Spinal cord (tissue), 10 donors: ENCODE results near the gene CEMP1. TPM values are rescaled to one million over a fixed set of nuclear protein-coding genes. Genes with fewer than 3 reads are reported as not detected.
"Not testable (repeated sequence)": the region's sequence is repeated elsewhere in the genome, so short reads cannot be mapped to it uniquely, and the experiment has no call there.

Source experiments
- DNase-seq, 6 donors: peaks; one replicate each; pipeline versions ENCODE4 v3.0.0 to v3.0.0-alpha.2; 2013 to 2015; ENCODE audit warnings: low spot score in 6 of 6, low read depth in 4 of 6
- H3K27ac ChIP-seq: one replicate; pipeline ENCODE4 v1.5.1; 2013; ENCODE audit warnings: low read depth, low read length, control low read depth
- H3K27me3 ChIP-seq: one replicate; pipeline ENCODE4 v1.6.1; 2013; ENCODE audit warnings: low read length; ENCODE audit not compliant: control insufficient read depth, insufficient read depth
- H3K36me3 ChIP-seq: one replicate; pipeline ENCODE4 v1.6.1; 2013; ENCODE audit warnings: low read length; ENCODE audit not compliant: control insufficient read depth, insufficient read depth
- H3K4me1 ChIP-seq: one replicate; pipeline ENCODE4 v1.6.1; 2013; ENCODE audit warnings: low read length; ENCODE audit not compliant: control insufficient read depth, insufficient read depth
- H3K4me3 ChIP-seq: one replicate; pipeline ENCODE4 v1.5.1; 2013; ENCODE audit warnings: low read depth, low read length, control low read depth
- H3K9me3 ChIP-seq: one replicate; pipeline ENCODE4 v1.6.1; 2013; ENCODE audit warnings: low read length; ENCODE audit not compliant: control insufficient read depth, insufficient read depth
- WGBS: methylation state at CpG from one replicate; pipeline ENCODE4 v1.1.5; 2013; ENCODE audit warnings: missing lambda C conversion rate; ENCODE audit not compliant: insufficient coverage; 5-methylcytosine and 5-hydroxymethylcytosine counted together
- polyA plus RNA-seq, 2 donors: library from polyadenylated mRNA; unstranded; fragments of 120-200 nt; gene quantifications; one replicate each; pipeline ENCODE4 v1.2.1, GENCODE V29; 2013; ENCODE audit not compliant: insufficient read length in 2 of 2
- total RNA-seq, 2 donors: library from RNA; depleted of rRNA in 1 of 2; stranded (reverse); fragments of 120-200 nt in 1 of 2; fragments of >200 nt in 1 of 2; gene quantifications; one replicate each; pipeline versions ENCODE4 v1.2.3 to v1.2.4, GENCODE V29; 2013 to 2014
- donor health status: healthy.

Gene CEMP1
- total and polyA plus RNA-seq, 4 donors, result 0.20 to 8.1 (median 3.5) TPM

DNA sequence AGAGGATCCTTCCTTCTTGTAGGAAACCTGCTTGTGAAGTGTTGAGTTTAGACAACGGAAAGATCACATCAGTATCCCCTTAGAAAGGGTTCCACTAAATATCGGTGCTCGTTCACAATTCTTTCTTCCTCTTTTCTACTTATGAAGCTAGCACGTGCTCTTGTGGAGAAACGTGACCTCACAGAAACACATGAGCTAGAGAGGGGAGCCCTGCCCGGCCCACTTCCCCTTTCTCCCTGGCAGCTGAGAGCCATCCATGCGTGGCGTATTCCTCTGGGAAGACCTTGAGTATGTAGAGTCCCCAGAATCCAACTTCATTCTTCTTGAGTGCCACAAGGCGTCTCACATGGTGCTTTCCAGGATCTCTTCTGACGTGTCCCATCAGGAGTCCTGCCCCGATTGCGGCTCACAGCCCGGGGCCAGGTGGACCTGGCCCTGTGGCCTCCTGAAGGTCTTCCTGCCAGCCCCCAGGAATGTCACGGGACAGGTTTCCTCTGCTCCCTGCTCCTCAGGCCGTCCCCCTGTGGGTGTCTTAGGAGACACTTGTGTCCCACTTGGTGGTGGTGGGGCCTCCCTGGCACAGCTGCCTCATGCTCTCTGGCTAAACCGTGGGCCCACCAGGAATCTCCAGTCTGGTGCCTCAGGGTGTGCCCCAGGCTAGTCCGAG, 29.1 kb upstream of the CEMP1 start:
- H3K4me3 ChIP-seq, DNase-seq, H3K27ac ChIP-seq, H3K27me3 ChIP-seq, H3K4me1 ChIP-seq, H3K36me3 ChIP-seq, H3K9me3 ChIP-seq: not testable (repeated sequence)
- WGBS, result no CpG with 5 or more reads among the region's 17 CpGs

DNA sequence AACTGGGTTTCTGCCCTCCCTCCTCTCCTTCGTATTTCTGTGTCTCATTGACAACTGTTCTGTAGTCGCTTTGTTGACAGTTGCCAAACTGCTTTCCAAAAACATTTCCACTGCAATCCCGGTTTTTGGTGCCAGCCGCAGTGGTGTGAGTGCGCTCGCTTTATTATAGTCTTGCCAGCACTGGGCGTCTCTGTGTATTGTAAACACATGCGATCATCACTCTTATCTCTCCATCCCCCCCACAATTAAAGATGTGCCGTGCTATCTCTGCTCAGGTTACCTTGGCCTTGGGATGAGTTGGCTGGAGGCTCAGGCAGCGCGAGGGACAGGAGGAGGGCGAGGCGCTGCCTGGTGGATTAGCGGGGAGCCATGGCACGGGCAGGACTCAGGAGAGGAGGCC, 25.9 kb upstream of the CEMP1 start:
- H3K4me3 ChIP-seq, H3K36me3 ChIP-seq, H3K27ac ChIP-seq, H3K4me1 ChIP-seq, DNase-seq, H3K27me3 ChIP-seq, H3K9me3 ChIP-seq: not testable (repeated sequence)
- WGBS, result no CpG with 5 or more reads among the region's 15 CpGs

DNA sequence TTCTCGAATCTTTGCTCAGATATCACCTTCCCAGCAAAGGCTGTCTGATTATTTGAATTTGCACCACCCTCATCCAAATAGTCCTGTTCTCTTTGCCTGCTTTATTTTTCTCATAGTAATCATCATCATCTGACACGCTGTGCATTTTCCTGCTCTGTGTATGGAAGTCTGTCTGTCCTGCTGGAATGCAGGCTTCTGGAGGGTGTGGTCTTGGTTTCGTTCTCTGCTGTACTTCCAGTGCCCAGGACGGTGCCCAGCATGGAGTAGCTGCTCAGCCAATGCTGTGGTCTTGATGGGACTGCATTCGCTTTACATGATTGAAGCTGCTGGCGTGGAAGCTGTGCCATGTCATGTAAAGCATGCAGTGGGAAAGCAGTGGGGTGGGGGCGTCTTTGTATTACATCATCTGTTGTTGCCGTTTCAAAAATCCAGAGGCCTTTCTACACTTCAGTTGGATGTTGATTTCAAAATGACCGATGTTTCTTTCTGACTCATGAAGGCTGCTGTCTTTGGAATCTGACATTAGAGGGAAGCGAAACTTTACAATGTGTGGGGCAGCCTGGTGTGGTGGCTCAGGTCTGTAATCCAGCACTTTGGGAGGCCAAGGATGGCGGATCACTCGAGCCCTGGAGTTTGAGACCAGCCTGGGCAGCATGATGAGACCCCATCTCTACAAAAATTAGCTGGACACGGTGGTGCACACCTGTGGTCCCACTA, 23.7 kb upstream of the CEMP1 start:
- not testable (repeated sequence) for H3K9me3 ChIP-seq, H3K27ac ChIP-seq, H3K4me3 ChIP-seq, H3K36me3 ChIP-seq, DNase-seq, H3K27me3 ChIP-seq, H3K4me1 ChIP-seq
- WGBS, result no CpG with 5 or more reads among the region's 13 CpGs

DNA sequence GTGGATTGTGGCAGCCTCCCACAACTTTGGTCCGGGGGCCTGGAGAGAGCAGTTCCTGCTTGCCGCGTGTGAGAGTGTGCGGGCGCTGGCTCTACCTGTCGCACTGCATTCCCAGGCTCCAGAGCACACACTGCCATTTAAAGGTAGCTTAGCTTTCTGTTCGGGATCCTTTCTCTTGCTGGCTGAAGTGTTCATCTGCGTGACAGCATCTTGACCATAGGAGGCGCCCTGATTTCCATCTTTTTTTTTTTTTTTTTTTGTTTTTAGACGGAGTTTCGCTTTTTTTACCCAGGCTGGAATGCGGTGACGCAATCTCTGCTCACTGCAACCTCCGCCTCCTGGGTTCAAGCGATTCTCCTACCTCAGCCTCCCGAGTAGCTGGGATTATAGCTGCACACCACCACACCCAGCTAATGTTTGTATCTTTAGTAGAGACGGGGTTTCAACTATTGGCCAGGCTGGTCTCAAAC, 20.2 kb upstream of the CEMP1 start:
- not testable (repeated sequence) for H3K4me1 ChIP-seq, H3K27ac ChIP-seq
- 60% methylated on average over 1 of the region's 17 CpGs for whole genome bisulfite sequencing

DNA sequence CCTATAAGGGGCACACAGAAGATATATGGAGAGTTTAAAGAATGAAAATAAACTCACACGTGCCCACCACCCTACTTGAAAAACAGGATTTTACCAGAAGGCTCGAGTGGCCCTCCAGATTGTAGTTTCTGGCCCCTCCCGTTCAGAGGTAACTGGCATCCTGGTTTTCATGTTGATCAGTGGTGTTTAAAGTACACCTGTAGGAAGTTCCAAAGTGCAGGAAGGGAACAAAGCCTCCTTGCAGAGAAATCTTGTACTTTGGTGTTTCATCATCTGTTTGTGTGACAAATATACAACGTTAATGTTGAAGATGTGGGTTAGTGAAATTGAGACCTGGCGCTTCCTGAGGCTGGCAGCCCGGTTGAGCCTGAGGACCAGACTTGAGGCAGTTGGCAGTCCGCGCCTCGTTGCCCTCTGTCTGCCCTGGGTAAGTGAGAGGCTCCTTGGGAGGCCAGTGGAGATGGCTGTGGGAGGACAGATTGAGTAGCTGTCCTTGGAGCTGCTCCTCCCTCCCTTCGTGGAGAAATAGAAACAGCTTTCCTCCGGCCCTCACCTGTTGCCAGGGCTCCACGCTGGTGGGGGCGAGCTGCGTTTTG, 19.2 kb upstream of the CEMP1 start:
- not testable (repeated sequence) for H3K9me3 ChIP-seq, H3K4me1 ChIP-seq, H3K4me3 ChIP-seq, H3K27ac ChIP-seq, H3K36me3 ChIP-seq, DNase-seq, H3K27me3 ChIP-seq
- no CpG with 5 or more reads among the region's 14 CpGs for WGBS

More for the DNA sequence above, 20.2 kb upstream of the CEMP1 start:
- not testable (repeated sequence) for H3K27me3 ChIP-seq, DNase-seq, H3K9me3 ChIP-seq, H3K36me3 ChIP-seq, H3K4me3 ChIP-seq

DNA sequence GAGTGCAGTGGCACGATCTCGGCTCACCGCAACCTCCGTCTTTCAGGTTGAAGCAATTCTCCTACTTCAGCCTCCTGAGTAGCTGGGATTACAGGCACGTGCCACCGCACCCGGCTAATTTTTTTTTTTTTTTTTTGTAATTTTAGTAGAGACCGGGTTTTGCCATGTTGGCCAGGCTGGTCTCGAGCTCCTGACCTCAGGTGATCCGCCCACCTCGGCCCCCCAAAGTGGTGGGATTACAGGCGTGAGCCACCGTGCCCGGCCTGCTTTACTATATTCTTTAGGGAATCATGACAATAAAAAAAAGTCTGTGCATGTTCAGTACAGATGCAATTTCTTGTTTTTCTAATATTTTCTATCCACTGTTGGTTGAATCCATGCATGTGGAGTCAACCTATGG, 12.6 kb upstream of the CEMP1 start:
- not testable (repeated sequence) for H3K27me3 ChIP-seq, H3K27ac ChIP-seq, H3K9me3 ChIP-seq, H3K36me3 ChIP-seq, H3K4me3 ChIP-seq, DNase-seq
- WGBS, result 96% methylated on average over 4 of the region's 14 CpGs
- peaks cover 20% of the 10 kb centered on the region for H3K4me1 ChIP-seq

DNA sequence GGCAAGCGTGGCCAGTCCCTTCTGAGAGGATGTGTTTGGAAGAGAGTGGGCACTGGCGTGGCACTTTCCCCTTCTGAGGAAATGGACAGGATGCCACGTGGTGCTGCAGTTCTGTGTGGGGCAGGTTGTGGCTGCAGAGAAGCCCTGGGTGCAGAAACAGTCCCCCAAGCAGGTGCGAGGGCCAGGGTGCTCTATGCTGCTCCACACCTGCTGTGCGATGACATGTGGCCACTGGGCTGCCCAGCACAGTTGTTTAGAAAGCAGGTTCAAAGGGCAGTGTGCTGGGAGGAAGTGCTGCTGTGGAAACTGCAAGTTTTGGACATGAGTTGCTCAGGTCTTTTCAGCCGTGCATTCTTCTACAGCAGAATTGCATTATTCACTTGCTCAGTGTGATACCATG, 10.2 kb upstream of the CEMP1 start:
- H3K27ac ChIP-seq, DNase-seq, H3K36me3 ChIP-seq, H3K27me3 ChIP-seq, H3K9me3 ChIP-seq, H3K4me3 ChIP-seq: not testable (repeated sequence)
- 73% methylated on average over 3 of the region's 6 CpGs for WGBS
- H3K4me1 ChIP-seq, result peaks cover 28% of the 10 kb centered on the region

DNA sequence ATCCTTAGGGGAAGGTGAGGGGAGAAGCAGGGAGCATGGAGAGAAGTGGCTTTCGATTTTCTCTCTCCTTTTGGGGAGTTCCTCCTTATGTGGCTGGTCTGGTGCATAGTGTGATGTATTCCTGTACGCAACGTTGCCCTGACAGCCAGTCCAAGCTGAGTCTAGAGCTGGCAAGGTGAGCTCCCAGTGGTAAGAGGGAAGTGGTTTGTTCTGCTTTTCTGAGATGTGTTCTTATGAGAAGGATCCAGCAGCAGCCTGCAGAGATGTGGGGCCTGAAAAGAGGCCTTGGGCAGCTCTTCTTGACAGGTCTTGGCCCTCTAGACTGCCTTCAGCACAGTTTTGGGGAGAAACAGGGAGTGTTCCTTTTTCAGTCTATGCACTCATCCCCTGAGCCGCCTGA, 9.7 kb upstream of the CEMP1 start:
- H3K27ac ChIP-seq, H3K9me3 ChIP-seq, H3K4me3 ChIP-seq, DNase-seq, H3K36me3 ChIP-seq, H3K27me3 ChIP-seq: not testable (repeated sequence)
- 82% methylated on average over 2 of the region's 4 CpGs for WGBS
- H3K4me1 ChIP-seq, result peaks cover 32% of the 10 kb centered on the region

DNA sequence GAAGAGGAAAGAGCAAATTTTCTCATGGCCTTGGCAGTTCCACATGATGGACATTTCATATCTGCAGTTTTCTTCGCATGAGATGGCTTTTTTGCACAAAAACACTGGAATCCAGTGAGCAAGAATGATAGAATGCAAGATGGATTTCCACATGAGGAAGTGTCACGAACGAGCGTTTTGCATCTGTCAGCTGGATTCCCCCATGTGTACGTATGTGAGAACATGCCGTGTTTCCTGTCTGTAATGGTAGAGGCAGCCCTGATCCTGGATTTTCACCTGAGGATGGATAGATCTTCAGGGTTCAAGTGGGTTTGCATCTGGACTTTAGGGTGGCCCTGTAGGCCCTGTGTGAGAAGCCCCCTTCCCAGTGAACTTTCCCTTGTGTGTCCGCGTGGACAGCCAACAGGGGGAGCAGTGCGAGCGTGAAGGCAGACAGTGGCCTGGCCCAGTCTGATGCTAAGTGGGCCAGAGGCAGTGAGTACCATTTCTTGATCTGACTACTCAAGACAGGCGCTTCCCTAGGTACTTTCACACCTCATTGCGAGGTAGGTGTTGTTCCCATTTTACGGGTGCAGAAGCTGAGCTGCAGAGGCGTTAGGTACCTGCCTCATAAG, 8.7 kb upstream of the CEMP1 start:
- not testable (repeated sequence) for H3K4me3 ChIP-seq, DNase-seq, H3K9me3 ChIP-seq, H3K27ac ChIP-seq, H3K36me3 ChIP-seq, H3K27me3 ChIP-seq
- WGBS, result 68% methylated on average over 10 of the region's 14 CpGs
- H3K4me1 ChIP-seq, result peaks cover 32% of the 10 kb centered on the region
